ENCODE data around the gene GOLM1. TPM values are rescaled to one million over a fixed set of nuclear protein-coding genes. Genes with fewer than 3 reads are reported as not detected.

The GOLM1 gene
- total RNA-seq, 1 experiment from 2014 or later: 71.6 TPM

DNA sequence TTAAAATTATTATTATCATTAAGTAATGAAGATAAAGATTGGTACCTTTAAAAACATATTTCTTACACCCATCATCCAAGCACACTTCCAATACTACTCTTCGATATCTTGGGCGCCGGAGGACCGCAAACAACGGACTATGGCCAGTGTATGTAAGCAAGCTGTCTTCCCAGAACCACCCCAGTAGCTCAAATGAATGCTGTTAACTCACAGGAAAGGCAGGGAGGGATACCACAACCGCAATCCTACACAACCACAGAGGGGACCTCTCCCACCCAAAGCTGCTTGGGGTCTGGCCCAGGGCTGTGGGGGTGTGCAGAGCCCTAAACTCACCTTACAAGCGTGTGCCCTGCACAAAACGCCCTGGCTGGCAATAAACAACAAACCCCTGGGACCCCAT, 20.6 kb downstream of the GOLM1 start:
- Mint-ChIP-seq H3K4me3 (no peak overlapping the region), H3K36me3 (ENCODE audit: insufficient read depth in 1 of 3, low read depth in 3 of 3) (peaks cover 23 to 49% (median 32%) of the 10 kb centered on the region in 3 experiments), H3K9me3 (no peaks in the 10 kb centered on the region), H3K27me3 (ENCODE audit: low read depth) (no peaks in the 10 kb centered on the region), H3K4me1 (peaks cover 20 to 43% of the 10 kb centered on the region in 2 experiments), H3K27ac (no peak overlapping the region; a peak in 1 of 7 replicates)
- Histone ChIP-seq H3K4me2 (ENCODE audit: insufficient read depth, insufficient read length, low read length) (no peak overlapping the region), H3K4me1 (ENCODE audit: insufficient read depth, low read length) (no peaks in the 10 kb centered on the region), H3K9ac (ENCODE audit: extremely low read depth, insufficient read length, low read length) (no peak overlapping the region), H4K20me1 (ENCODE audit: control insufficient read depth, insufficient read depth, insufficient read length) (no peaks in the 10 kb centered on the region), H3K79me1 (ENCODE audit: insufficient read depth, low read depth, low read length, poor library complexity, severe bottlenecking) (no peaks in the 10 kb centered on the region), H2BK12ac (ENCODE audit: insufficient read length, low read depth, low read length) (no peak overlapping the region), H3K23me2 (ENCODE audit: insufficient read length, low read depth, low read length, poor library complexity, severe bottlenecking) (no peaks in the 10 kb centered on the region), H3K9me3 (ENCODE audit: control insufficient read depth, low read depth, low read length) (no peaks in the 10 kb centered on the region), H4K91ac (ENCODE audit: insufficient read length, low read depth, low read length) (no peak overlapping the region), H3K56ac (ENCODE audit: insufficient read length, low read depth, low read length) (no peak overlapping the region), H3K4ac (ENCODE audit: low read depth, low read length) (no peak overlapping the region), H2AK5ac (ENCODE audit: insufficient read length, low read length) (no peak overlapping the region), H2BK15ac (ENCODE audit: low read depth, low read length) (no peak overlapping the region), H2AFZ (ENCODE audit: low read length) (no peak overlapping the region), H3T11ph (ENCODE audit: low read length) (no peak overlapping the region), H2BK20ac (ENCODE audit: low read depth, low read length, poor library complexity, severe bottlenecking) (no peak overlapping the region), H4K8ac (replicated peaks; ENCODE audit: insufficient read length, low read depth, low read length) (no peak overlapping the region), H2BK120ac (ENCODE audit: low read depth, low read length, poor library complexity, severe bottlenecking) (no peak overlapping the region), H3K79me2 (ENCODE audit: insufficient read depth, low read length) (no peaks in the 10 kb centered on the region), H4K5ac (ENCODE audit: insufficient read length, low read depth, low read length) (no peak overlapping the region), H3K14ac (ENCODE audit: insufficient read depth, low read length) (no peak overlapping the region), H3K27me3 (ENCODE audit: insufficient read depth, low read length) (no peaks in the 10 kb centered on the region), H2BK5ac (ENCODE audit: insufficient read length, low read length) (no peak overlapping the region), H3K23ac (ENCODE audit: insufficient read length, low read depth, low read length) (no peak overlapping the region), H3K18ac (ENCODE audit: insufficient read length, low read depth, low read length) (no peak overlapping the region), H3K27ac (ENCODE audit: insufficient read length, low read depth, low read length) (no peak overlapping the region)
- no CpG with 5 or more reads among the region's 8 CpGs for WGBS (ENCODE audit: extremely low coverage, insufficient read length, low lambda C conversion rate)
- no peak for DNase-seq
- TF ChIP-seq CTCF (conservative IDR thresholded peaks at IDR 0.05): no peak

All from H9 (cell line).